ENCODE data around the gene SELPLG. TPM values are rescaled to one million over a fixed set of nuclear protein-coding genes. Genes with fewer than 3 reads are reported as not detected.
"Not testable (repeated sequence)": the region's sequence is repeated elsewhere in the genome, so short reads cannot be mapped to it uniquely, and the experiment has no call there.

The SELPLG gene
- total RNA-seq, 1 experiment from 2014 or later: 2.4 TPM

- DNase-seq (ENCODE audit: low spot score): no peak
Observed at GRCh38 chr12:108638997-108639822, 5.5 kb upstream of the SELPLG start.

- no peak for DNase-seq (ENCODE audit: low spot score)
Observed at GRCh38 chr12:108638141-108638827, 4.6 kb upstream of the SELPLG start.

GRCh38 chr12:108637222-108637971, 3.7 kb upstream of the SELPLG start:
- DNase-seq (ENCODE audit: low spot score): no peak

GRCh38 chr12:108635997-108636808, 2.5 kb upstream of the SELPLG start:
- DNase-seq (ENCODE audit: low spot score): no peak

- no peak for DNase-seq (ENCODE audit: low spot score)
Observed at GRCh38 chr12:108635201-108635996, 1.7 kb upstream of the SELPLG start.

- DNase-seq (ENCODE audit: low spot score): peak; percentile 85
Observed at GRCh38 chr12:108634341-108634751, 652 bp upstream of the SELPLG start.

GRCh38 chr12:108633081-108633533, 587 bp downstream of the SELPLG start:
- DNase-seq (ENCODE audit: low spot score): no peak

- DNase-seq (ENCODE audit: low spot score): not testable (repeated sequence)
Observed at GRCh38 chr12:108631261-108631660, 2.4 kb downstream of the SELPLG start.

GRCh38 chr12:108630481-108631207, 3.0 kb downstream of the SELPLG start:
- DNase-seq (ENCODE audit: low spot score): peak; percentile 79

- DNase-seq (ENCODE audit: low spot score): peak; percentile 94
Observed at GRCh38 chr12:108629824-108630476, 3.7 kb downstream of the SELPLG start.

GRCh38 chr12:108629151-108629550, 4.5 kb downstream of the SELPLG start:
- no peak for DNase-seq (ENCODE audit: low spot score)

- DNase-seq (ENCODE audit: low spot score): no peak
Observed at GRCh38 chr12:108627134-108627920, 6.4 kb downstream of the SELPLG start.

GRCh38 chr12:108625228-108625627, 8.5 kb downstream of the SELPLG start:
- DNase-seq (ENCODE audit: low spot score): no peak

GRCh38 chr12:108623577-108623976, 10.1 kb downstream of the SELPLG start:
- DNase-seq (ENCODE audit: low spot score): no peak

- DNase-seq (ENCODE audit: low spot score): no peak
Observed at GRCh38 chr12:108622921-108623514, 10.7 kb downstream of the SELPLG start.

GRCh38 chr12:108622421-108622820, 11.3 kb downstream of the SELPLG start:
- peak; percentile 54 for DNase-seq (ENCODE audit: low spot score)

- DNase-seq (ENCODE audit: low spot score): no peak
Observed at GRCh38 chr12:108621161-108621560, 12.5 kb downstream of the SELPLG start.

GRCh38 chr12:108620236-108620879, 13.3 kb downstream of the SELPLG start:
- DNase-seq (ENCODE audit: low spot score): no peak
